NOMO-1 treated with DMSO at 0.1 percent for 48 hours (cell line): ENCODE results near the gene POU3F3.

Experiments
- DNase-seq: peaks from one replicate; lab custom pipeline; 2025; ENCODE audit not compliant: unreplicated experiment; lab: John Stamatoyannopoulos, UW

POU3F3 gene

GRCh38 chr2:104859766-104860450 is 6.0 kb downstream of the POU3F3 start:
- no peak for DNase-seq

DNA sequence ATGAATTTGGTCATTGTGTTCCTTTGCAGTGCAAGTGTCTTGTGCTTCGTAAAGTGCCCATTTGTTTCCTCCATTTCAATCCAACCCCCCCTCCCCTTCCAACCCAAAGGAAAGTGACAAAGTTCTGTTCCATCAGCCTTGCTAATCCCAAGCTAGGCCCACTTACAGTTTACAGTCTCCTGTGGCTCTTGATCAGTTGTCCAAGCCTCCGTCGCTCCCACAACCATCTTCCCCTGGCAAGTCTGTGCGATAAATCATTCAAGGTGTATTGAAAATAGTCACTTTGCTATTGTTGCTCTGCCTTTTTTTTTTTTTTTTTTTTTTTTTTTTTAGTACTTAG is 6.5 kb downstream of the POU3F3 start:
- DNase-seq, result no peak

- no peak for DNase-seq
These were observed 7.6 kb downstream of the POU3F3 start for GRCh38 chr2:104861351-104862057.

DNA sequence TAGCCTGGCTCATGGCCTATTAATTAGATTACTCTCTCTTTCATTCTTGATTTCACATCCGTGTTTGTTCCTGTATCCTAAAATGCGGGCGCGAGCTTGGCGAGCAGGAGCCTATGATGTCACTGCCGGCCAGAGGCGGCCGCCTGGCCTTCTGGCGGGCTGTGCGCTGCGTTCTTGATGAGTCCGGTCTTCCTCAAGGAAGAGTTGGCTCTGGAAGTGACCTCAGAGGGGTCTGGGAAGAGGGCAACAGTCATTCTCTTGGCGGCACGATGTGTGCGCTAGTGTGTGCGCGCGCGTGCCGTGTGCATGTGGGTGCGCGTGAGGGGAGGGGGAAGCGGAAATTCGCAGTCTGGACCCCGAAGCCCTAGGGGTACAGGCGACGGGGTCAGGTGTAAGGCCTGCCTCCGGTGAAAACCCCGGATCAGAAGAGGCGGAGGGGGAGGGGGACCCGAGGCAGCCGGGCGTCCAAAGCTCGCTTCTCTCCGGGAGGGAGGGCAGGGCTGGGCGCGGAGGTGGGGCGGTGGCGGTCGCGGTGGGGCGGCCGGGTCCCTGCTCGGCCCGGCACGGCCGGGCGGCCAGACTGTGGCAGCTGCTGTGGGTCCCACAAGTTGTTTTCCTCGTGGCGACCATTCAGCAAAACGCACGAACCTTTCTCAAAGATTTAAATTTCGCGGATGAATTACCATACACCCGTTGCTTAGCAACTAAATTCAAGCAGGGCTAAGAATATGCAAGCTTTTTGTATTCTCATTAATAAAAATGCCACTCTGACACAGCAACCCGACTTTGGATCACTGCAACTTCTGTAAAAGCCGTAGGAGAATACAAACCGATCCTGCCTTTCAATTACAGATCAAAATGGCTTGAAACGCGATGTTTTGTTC is 8.4 kb downstream of the POU3F3 start:
- no peak for DNase-seq

GRCh38 chr2:104863146-104863467 is 9.2 kb downstream of the POU3F3 start:
- DNase-seq, result no peak

DNA sequence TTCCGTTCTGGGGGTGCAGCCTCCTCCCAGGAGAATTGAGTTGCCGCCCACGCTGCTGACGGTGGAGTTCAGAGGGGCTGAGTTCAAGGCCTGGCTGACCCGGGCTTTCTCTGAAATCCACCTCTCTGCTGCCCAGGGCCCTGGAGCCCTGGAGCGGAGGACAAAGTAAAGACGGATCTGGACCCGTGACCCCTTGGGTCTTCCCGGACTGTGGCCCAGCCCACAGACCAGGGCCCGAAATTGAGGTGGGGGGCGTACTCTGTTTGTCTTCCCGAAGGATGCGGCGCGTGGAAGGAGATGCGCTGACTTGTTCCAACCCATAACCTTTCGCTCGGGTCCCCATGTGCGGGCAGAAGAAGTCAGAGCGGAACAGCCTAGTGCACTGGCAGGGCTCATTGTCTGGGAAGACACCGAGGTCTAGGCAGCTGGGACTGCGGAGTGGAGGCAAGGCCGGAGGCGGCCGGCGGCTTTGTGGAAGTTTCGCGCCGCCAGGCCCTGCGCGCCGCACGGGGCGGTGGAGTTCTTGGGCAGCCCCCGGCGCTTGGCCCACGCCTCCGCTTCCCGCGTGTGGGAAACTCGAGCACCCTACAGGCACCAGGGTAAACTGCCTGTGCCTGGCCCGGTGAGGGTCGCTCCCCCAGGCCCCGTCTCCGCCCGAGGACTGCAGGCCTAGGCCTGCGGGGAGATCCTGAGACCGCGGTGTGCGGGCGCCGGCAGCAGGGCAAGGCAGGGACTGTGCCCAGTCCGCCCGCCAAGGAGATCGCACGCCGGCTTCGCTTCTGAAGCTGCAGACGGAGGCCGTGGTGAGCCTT is 9.8 kb downstream of the POU3F3 start:
- DNase-seq, result no peak

DNA sequence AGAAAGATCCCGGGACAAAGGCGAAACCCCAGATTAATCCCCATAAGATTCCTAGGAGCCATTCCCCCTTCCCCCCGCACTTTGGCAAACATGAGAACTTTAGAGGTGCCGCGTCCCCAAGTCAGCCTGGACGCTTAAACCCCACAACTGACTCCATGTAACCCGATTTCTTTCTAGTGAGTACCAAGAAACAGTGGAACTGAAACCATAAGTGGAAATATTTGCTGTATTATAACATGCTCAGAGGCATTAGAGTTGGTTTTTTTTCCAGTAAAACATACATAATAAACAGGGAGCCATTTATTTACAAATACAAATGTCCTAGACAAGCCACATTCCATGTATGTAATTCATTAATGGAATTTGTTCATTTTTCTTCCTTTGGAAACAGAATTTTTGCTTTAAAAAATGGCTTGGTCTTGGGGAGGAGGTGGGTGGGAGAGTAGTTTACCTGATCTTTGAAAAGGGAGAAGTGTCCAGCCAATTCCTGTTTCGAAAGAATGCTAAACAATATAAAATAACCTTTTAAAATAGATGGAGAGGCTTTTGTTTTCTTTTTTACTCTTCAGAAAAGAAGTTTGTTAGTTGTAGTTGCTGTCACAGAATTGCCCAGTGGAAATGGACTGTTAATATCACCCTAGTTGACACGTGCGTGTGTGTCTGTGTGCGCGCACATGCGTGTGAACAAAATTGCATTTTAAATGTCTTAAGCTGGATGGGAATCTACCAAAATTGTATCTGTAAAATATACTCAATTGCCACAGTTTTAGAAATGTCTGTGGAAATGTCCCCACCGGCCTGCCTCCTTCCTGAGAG is 10.6 kb downstream of the POU3F3 start:
- DNase-seq, result no peak

- DNase-seq, result no peak
These were observed 11.2 kb downstream of the POU3F3 start for GRCh38 chr2:104865096-104865470.

GRCh38 chr2:104866122-104866864 is 12.4 kb downstream of the POU3F3 start:
- no peak for DNase-seq

DNA sequence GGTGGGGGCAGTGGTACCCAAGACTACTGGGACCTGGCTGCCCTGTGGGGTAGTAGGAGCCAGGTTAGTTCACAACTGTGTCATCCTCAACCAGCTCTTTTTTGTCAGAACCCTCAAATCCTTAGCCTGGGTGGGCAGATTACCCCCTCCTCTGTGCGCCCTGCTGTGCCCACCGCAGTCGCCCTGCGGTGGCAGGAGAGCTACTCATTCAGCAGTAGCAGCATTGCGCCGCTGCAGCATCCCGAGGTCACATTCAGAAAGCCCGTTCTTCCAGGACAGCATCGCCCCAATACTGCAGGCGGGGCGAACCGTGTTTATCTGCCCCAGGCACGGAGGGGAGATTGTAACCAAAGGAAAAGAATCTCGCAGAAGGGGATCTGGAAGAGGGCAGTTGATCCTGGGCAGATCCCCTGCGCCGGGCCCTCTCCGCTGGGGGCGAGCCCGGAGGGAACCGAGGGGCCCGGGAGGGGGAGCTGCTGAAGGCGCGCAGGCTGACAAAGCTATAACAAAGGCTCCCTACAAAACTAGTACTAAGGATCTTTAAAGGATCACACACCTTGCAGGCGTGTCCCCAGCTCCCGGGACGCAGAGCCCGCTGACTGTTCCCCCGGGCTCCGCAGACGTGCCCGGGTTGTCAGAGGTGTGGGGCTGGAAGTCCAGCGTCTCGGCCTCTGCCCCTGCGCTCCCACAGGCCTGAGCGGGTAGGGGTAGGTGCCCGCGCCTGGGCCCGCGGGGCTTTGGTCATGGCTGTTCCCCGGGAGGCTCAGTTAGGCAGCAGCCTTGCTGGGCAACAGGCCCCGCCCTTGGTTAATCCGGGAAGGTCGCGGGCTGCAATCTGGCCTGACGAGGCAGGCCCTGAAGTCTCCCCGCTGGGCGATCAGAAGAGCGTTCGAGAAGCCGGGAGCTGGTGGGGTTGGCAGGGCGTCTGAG is 13.2 kb downstream of the POU3F3 start:
- no peak for DNase-seq

GRCh38 chr2:104867813-104868504 is 14.0 kb downstream of the POU3F3 start:
- no peak for DNase-seq

DNA sequence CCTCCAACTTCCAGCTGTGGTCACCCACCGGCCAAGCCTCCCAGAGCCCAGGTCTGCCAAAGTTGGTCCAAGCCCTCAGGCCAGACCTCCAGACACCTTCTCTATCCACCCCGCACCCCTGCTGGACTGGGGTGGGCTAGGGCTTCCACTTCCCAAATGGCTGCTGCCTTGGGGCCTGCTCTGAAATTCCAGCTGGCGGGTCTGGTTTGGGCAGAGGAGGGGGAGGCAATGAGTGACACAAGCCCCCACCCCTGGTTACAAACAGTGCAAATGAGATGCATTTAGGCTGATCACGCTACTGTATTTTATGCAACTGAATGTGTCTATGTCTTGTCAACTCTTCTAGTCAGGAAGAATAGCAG is 14.6 kb downstream of the POU3F3 start:
- DNase-seq, result no peak

- no peak for DNase-seq
These were observed 16.4 kb downstream of the POU3F3 start for GRCh38 chr2:104870100-104870975.

DNA sequence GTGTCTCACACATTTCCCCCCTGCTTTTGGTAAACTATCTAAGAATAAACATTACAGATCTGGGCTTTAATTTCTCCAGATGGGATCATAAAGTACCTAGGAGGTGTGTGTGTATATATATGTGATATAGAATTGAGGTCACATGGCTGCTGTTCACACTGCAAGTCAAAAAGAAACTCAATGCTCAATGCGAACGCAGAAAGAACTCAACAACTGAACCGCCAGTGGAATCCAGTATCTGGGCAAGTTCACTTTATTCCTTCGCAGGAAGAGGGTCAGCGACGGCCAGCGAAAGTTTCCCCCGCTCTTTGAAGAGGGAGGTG is 17.7 kb downstream of the POU3F3 start:
- DNase-seq, result no peak

DNA sequence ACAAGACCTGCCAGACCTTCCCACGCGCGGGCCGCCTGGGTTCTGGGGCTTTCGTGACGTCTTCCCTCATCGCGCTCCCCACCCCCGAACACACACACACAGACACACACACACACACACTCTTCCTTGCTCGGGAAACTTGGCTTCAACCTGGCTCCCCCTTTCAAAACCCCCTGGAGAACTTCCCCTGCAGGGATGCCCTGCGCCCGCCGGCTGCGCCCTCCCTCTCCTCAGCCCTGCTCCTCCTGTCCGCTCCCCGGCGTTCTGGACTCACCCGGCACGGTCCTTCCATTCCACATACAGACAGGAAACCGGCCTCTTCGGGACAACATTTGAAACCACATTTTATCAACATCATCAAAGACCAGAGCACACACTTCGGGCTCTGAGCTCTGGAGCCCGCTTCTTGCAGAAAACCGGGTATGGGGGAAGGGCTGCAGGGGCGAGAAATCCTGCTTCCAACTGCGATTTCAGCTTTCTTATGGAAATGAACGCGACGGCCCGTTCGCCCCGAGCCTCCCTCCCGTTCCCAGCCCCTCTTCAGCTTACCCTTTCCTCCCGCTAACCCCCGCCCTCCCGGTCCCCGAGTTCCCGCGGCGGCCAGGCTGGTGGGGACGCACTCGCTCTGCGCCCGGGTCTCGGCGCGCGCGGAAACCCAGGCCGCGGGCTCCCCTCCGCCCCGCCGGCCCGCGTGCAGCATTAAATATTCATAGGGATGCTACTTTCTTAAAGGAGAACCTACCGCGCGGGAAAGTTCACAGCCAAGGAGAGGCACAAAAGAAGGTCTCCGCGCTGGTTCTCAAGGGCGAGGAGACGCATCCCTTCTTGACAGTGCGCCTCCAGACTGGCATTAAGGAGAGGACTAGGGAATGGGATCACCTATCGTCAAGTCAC is 18.3 kb downstream of the POU3F3 start:
- DNase-seq, result no peak
